ENCODE measurements around the gene RIOK2.
"Not testable (repeated sequence)": the region's sequence is repeated elsewhere in the genome, so short reads cannot be mapped to it uniquely, and the experiment has no call there.

The RIOK2 gene

DNA sequence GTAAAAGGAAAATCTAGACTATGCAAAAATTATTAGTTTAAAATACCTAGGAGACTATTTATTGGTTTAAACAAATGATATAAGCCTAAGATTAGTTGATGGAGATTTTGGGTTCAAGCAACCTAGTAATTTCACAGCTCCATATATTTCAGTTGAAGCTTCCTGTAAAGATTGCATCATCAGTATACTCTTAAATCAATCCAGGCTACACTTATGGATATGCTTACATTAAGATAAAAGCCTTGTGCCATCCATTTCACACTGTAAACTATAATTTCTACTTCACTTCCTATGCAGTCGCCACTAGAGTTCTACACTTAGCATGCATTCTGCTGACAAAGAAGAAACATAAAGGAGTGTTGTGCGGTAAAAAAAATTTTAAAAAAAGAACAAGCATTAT is 33.3 kb downstream of the RIOK2 start:
- no peaks in the 10 kb centered on the region for H3K9me3 Mint-ChIP-seq
- H3K27me3 Mint-ChIP-seq = no peaks in the 10 kb centered on the region
- ATAC-seq = no peak
- no peak overlapping the region for H3K4me3 Mint-ChIP-seq
- H3K27ac Mint-ChIP-seq = no peak overlapping the region
- peaks cover 6% of the 10 kb centered on the region for H3K4me1 Mint-ChIP-seq
- no peaks in the 10 kb centered on the region for H3K36me3 Mint-ChIP-seq

DNA sequence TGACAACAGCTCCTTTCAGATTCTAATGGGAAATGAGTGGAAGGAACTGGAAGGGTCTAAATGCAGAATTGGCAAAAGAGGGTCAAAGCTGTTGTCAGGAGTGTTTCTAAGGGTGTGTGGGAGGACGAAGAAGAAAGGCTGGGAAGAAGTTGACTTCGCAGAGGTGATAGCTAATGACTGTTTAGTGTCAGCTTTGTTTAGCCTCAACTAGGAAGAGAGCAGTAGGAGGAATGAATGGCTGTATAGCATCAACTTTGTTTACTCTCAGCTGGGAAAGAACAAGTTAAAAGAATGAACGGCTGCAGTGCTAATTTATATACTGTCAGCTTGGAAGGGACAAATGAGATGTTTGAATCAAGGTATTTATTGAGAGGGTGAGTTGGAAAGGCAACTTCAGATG is 34.8 kb downstream of the RIOK2 start:
- Mint-ChIP-seq H3K36me3 (no peaks in the 10 kb centered on the region), H3K27ac (no peak overlapping the region), H3K4me3 (no peak overlapping the region), H3K9me3 (no peaks in the 10 kb centered on the region), H3K27me3 (no peaks in the 10 kb centered on the region), H3K4me1 (peaks cover 6% of the 10 kb centered on the region)
- ATAC-seq = no peak

GRCh38 chr5:97143704-97144103 is 39.3 kb downstream of the RIOK2 start:
- no peaks in the 10 kb centered on the region for H3K36me3 Mint-ChIP-seq
- H3K4me1 Mint-ChIP-seq = no peaks in the 10 kb centered on the region
- H3K9me3 Mint-ChIP-seq = no peaks in the 10 kb centered on the region
- no peaks in the 10 kb centered on the region for H3K27me3 Mint-ChIP-seq
- no peak overlapping the region for H3K27ac Mint-ChIP-seq
- ATAC-seq = no peak
- no peak overlapping the region for H3K4me3 Mint-ChIP-seq

DNA sequence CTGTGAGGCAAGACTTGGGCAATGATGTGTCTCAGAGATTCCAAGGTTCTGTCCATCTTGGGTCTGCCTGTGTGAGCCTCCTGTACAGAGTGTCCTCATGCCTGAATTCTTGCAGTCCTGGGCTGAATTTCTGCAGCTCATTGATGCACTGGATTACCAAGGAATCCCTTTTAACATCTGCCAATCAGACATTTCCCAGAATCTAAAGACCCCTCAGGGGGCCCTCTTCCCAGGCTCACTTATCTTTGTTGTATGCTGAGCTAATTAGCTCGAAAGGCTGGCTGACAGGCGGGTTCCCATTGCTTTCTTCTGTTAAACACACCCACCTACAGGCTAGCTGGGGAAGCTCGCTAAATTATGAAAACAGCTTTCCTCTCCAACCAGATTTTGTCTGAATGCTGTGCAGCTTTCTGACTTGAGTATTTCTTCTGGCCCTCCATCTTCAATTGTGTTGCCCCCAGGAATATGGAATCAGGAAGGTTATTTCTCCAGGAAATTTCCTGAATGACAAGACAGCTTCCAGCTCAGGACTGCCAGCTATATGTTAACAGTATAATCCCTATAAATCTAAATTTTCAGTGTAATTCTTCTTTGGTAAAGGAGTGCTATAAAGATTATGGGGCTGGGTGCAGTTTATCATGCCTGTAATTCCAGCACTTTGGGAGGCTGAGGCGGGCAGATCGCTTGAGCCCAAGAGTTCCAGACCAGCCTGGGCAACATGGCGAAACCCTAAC is 40.4 kb downstream of the RIOK2 start, which contains the start of gene LIX1:
LIX1 (minus strand) TSS at position 91 of the 734 bp plus-strand sequence; CDS start at position 56, 35 bp downstream.
- peak; percentile 69 for ATAC-seq
- no peaks in the 10 kb centered on the region for H3K9me3 Mint-ChIP-seq
- no peaks in the 10 kb centered on the region for H3K27me3 Mint-ChIP-seq
- H3K27ac Mint-ChIP-seq = no peak within 1 kb of the TSS
- no peak within 1 kb of the TSS for H3K4me3 Mint-ChIP-seq
- no peaks in the 10 kb centered on the region for H3K36me3 Mint-ChIP-seq
- no peaks in the 10 kb centered on the region for H3K4me1 Mint-ChIP-seq

DNA sequence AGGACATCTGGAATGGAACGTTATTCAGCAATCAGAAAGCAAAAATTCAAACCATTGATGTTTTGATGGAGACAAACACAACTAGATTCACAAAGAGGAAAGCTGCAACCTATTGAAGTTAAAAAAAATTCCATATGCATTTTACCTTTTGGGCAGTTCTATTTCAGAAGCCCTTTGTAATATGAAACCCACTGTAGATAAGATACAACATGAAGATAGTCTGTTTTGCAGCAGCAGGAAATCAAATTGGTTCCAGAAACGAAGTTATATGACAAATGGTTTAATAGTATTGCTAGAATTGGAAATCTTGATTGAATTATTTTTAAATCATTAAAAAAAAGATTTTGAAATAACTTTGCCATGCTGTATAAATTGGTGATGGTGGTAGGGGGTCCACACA is 41.5 kb downstream of the RIOK2 start:
- no peak overlapping the region for H3K4me3 Mint-ChIP-seq
- no peaks in the 10 kb centered on the region for H3K9me3 Mint-ChIP-seq
- H3K36me3 Mint-ChIP-seq = no peaks in the 10 kb centered on the region
- no peak for ATAC-seq
- no peaks in the 10 kb centered on the region for H3K27me3 Mint-ChIP-seq
- no peaks in the 10 kb centered on the region for H3K4me1 Mint-ChIP-seq
- H3K27ac Mint-ChIP-seq = no peak overlapping the region

GRCh38 chr5:97141031-97141430 is 42.0 kb downstream of the RIOK2 start:
- ATAC-seq = no peak
- Mint-ChIP-seq H3K27me3 (no peaks in the 10 kb centered on the region), H3K36me3 (no peaks in the 10 kb centered on the region), H3K4me3 (no peak overlapping the region), H3K27ac (no peak overlapping the region), H3K9me3 (no peaks in the 10 kb centered on the region), H3K4me1 (no peaks in the 10 kb centered on the region)

DNA sequence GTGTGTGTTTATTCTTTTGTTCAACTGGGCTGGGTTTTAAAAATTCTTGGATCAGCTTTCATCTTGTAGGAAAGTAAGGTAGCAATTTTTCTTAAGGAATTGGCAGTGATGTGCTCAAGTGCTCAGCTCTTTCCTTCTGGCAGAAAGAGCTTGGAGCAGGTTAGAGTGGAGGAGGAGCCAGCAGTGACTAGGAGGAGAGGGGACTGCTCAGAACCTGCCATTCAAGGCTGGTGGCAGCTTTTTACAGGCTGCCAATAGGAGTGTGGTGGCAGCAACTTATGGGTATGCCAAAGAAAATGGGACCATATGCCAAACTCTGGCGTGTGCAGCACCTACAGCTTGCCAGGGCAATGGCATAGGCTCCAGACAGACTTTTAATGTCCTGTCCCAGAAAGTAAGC is 42.8 kb downstream of the RIOK2 start:
- H3K27me3 Mint-ChIP-seq, H3K9me3 Mint-ChIP-seq, H3K4me1 Mint-ChIP-seq, ATAC-seq, H3K36me3 Mint-ChIP-seq, H3K27ac Mint-ChIP-seq, H3K4me3 Mint-ChIP-seq: not testable (repeated sequence)

DNA sequence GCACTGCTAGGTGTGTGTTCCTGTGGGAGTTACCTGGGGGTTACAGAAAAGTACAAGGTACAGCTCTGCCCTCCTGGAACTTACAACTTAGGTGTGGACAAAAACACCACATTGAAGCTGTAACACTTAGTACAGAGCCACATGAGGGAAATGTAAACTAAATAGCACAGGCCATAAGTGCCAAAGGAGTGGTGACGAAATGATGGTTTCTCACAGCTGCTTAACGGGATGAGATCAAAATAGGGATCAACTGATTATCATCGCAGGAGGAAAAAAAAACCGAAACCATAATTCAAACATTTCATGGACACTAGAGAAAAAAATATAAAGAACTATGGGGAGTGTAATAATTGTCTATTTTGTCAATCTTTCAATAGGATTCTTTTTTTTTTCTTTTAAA is 46.6 kb downstream of the RIOK2 start:
- no peak overlapping the region for H3K27ac Mint-ChIP-seq
- no peaks in the 10 kb centered on the region for H3K27me3 Mint-ChIP-seq
- no peaks in the 10 kb centered on the region for H3K9me3 Mint-ChIP-seq
- no peak overlapping the region for H3K4me3 Mint-ChIP-seq
- ATAC-seq = no peak
- H3K4me1 Mint-ChIP-seq = peaks cover 6% of the 10 kb centered on the region
- no peaks in the 10 kb centered on the region for H3K36me3 Mint-ChIP-seq

GRCh38 chr5:97135868-97136267 is 47.2 kb downstream of the RIOK2 start:
- Mint-ChIP-seq H3K27me3 (no peaks in the 10 kb centered on the region), H3K27ac (no peak overlapping the region), H3K36me3 (no peaks in the 10 kb centered on the region), H3K9me3 (no peaks in the 10 kb centered on the region), H3K4me1 (peaks cover 6% of the 10 kb centered on the region), H3K4me3 (no peak overlapping the region)
- no peak for ATAC-seq

- Mint-ChIP-seq H3K9me3 (no peaks in the 10 kb centered on the region), H3K27me3 (no peaks in the 10 kb centered on the region), H3K4me3 (no peak overlapping the region), H3K27ac (no peak overlapping the region), H3K4me1 (peaks cover 6% of the 10 kb centered on the region), H3K36me3 (no peaks in the 10 kb centered on the region)
- no peak for ATAC-seq
Measured at GRCh38 chr5:97134634-97135033, 48.4 kb downstream of the RIOK2 start.

- no peak overlapping the region for H3K27ac Mint-ChIP-seq
- H3K4me3 Mint-ChIP-seq = no peak overlapping the region
- peaks cover 10% of the 10 kb centered on the region for H3K4me1 Mint-ChIP-seq
- H3K9me3 Mint-ChIP-seq = no peaks in the 10 kb centered on the region
- ATAC-seq = peak; percentile 60
- no peaks in the 10 kb centered on the region for H3K36me3 Mint-ChIP-seq
- no peaks in the 10 kb centered on the region for H3K27me3 Mint-ChIP-seq
Measured at GRCh38 chr5:97133101-97133500, 49.9 kb downstream of the RIOK2 start.

DNA sequence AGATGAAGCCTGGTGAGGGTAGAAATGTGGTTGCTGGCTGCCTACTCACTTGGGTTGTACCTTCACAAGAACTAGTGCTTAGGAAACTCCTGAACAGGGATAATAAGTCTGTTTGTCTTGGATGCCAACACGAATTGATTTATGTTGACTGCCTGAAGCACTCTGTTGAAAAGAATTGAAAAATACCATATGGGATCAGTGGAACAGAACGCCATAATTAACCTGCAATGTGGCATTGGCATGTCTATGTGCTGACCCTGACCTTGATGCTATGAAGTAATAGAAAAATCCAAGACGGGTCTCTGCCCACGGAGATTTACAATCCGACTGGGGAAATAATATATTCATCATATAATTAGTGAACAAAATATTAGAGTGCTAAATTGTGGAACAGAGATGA is 51.1 kb downstream of the RIOK2 start:
- Mint-ChIP-seq H3K4me3 (no peak overlapping the region), H3K9me3 (no peaks in the 10 kb centered on the region), H3K27me3 (no peaks in the 10 kb centered on the region), H3K27ac (no peak overlapping the region), H3K36me3 (no peaks in the 10 kb centered on the region), H3K4me1 (peaks cover 10% of the 10 kb centered on the region)
- no peak for ATAC-seq

DNA sequence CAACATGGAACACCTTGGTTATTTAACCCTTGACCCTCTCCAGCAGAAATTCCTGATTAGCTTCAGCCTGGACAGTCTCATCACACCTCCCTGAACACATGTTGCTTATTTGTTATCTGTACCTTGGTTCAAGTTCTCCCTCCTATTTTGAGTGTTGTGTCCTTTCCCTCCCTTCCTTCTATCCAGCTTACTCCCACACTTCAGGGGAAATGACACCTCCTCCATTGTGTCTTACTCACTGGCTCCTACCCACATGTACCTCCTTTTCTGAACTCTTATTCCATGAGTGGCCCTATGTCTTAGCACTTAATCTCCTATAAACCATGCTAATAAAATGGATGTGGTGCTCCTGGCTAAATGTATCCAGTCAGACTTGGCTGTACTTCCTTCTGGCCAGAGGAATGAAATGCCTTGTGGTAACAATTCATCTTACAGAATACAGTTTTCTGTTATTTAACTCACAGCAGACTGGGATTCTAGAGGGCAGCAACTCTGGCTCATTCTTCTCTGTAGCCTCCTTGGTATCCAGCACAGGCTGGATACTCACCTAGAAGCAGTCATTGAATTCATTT is 51.8 kb downstream of the RIOK2 start:
- no peak overlapping the region for H3K4me3 Mint-ChIP-seq
- H3K9me3 Mint-ChIP-seq = no peaks in the 10 kb centered on the region
- no peak overlapping the region for H3K27ac Mint-ChIP-seq
- no peaks in the 10 kb centered on the region for H3K27me3 Mint-ChIP-seq
- no peak for ATAC-seq
- no peaks in the 10 kb centered on the region for H3K36me3 Mint-ChIP-seq
- peaks cover 10% of the 10 kb centered on the region for H3K4me1 Mint-ChIP-seq

DNA sequence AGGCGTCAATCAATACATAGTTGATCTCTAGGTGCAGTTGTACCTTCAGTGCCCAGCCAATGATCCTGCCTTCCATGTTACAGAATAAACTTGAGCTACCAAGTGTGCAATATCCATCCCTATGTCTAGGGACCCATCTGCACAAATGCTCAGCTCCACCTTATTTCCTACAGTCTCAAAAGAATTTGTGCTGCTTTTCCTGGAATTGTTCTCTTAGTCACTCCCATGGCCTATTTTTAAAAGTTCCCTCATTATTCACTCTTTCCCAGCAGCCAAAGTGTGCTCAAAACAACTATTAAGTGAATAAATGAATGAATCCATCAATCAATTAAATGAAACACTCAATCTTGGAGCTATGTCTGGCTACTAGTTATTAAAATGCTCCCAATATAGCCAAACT is 55.3 kb downstream of the RIOK2 start:
- Mint-ChIP-seq H3K9me3 (no peaks in the 10 kb centered on the region), H3K4me3 (no peak overlapping the region), H3K27ac (no peak overlapping the region), H3K27me3 (no peaks in the 10 kb centered on the region), H3K4me1 (peaks cover 5% of the 10 kb centered on the region), H3K36me3 (no peaks in the 10 kb centered on the region)
- ATAC-seq = no peak

GRCh38 chr5:97125125-97125683 is 57.8 kb downstream of the RIOK2 start:
- H3K27ac Mint-ChIP-seq = no peak overlapping the region
- H3K27me3 Mint-ChIP-seq = no peaks in the 10 kb centered on the region
- H3K9me3 Mint-ChIP-seq = no peaks in the 10 kb centered on the region
- no peak for ATAC-seq
- H3K4me3 Mint-ChIP-seq = no peak overlapping the region
- H3K4me1 Mint-ChIP-seq = peaks cover 5% of the 10 kb centered on the region
- no peaks in the 10 kb centered on the region for H3K36me3 Mint-ChIP-seq

DNA sequence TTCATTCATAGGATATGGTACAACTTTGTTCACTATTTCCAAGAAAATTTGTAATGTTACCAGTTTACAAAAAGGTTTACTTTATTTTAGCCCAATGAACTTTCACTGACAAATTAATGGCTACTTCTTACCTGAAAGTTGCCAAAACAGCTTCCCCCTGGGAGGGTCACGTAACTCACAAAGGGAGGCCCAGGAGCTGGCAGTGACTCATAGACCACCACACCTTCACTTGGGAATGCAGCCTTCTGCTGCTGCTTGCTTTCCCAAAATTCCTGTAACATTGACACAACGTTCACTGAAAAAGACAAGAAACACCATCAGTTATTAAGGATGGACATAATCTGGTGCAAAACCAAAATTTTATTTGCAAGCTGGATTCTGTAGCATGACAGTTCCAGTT is 58.7 kb downstream of the RIOK2 start:
- Mint-ChIP-seq H3K9me3 (no peaks in the 10 kb centered on the region), H3K27ac (no peak overlapping the region), H3K4me3 (no peak overlapping the region), H3K36me3 (no peaks in the 10 kb centered on the region), H3K27me3 (no peaks in the 10 kb centered on the region), H3K4me1 (peaks cover 5% of the 10 kb centered on the region)
- no peak for ATAC-seq

Data from stimulated activated memory B cell treated with anti-CD40 and anti-IgM and Interleukin-4, amounts not matched to agents 10 μg/mL and 1 μg/mL and 100 μg/mL, for 72 hours (primary cell).